Left renal pelvis (tissue), 4 donors: ENCODE data around the gene STRADA. TPM values are rescaled to one million over a fixed set of nuclear protein-coding genes. Genes with fewer than 3 reads are reported as not detected.

Experiments used
- polyA plus RNA-seq, 4 donors: library from polyadenylated mRNA; unstranded; fragments of 120-200 nt; gene quantifications; one replicate each; pipeline ENCODE4 v1.2.1, GENCODE V29; 2013; ENCODE audit not compliant: insufficient read length in 4 of 4

The STRADA gene
- polyA plus RNA-seq, 4 donors = 36.6 to 73.5 (median 44.7) TPM

Other genes with a start within 250 kb of the STRADA start
- gene KCNH6, start 218.4 kb downstream of the STRADA start, polyA plus RNA-seq = 1 to 10 TPM in 2 of 4 donors, under 1 TPM in 2; 0.07 to 2.5 (median 0.98) TPM
- 100 to 1,000 TPM in 3 of 4 donors, 10 to 100 TPM in 1; 68.7 to 120 (median 110) TPM for gene DCAF7, start 191.3 kb downstream of the STRADA start, polyA plus RNA-seq
- gene TACO1, start 140.9 kb downstream of the STRADA start, polyA plus RNA-seq = 10 to 100 TPM; 13.6 to 28.2 (median 25.7) TPM
- 10 to 100 TPM; 27.5 to 40.8 (median 30.4) TPM for gene MAP3K3, start 119.4 kb downstream of the STRADA start, polyA plus RNA-seq
- gene LIMD2, start 41.7 kb downstream of the STRADA start, polyA plus RNA-seq = 10 to 100 TPM; 20.0 to 37.0 (median 23.2) TPM
- gene CCDC47, start 31.8 kb upstream of the STRADA start, polyA plus RNA-seq = 100 to 1,000 TPM in 2 of 4 donors, 10 to 100 TPM in 2; 60.3 to 120 (median 105) TPM
- 100 to 1,000 TPM; 155 to 200 (median 186) TPM for gene DDX42, start 32.4 kb upstream of the STRADA start, polyA plus RNA-seq
- gene PSMC5, start 85.6 kb upstream of the STRADA start, polyA plus RNA-seq = 100 to 1,000 TPM; 122 to 197 (median 173) TPM
- 10 to 100 TPM; 40.5 to 83.2 (median 59.9) TPM for gene FTSJ3, start 85.9 kb upstream of the STRADA start, polyA plus RNA-seq
- 10 to 100 TPM; 42.7 to 61.0 (median 55.5) TPM for gene SMARCD2, start 100.9 kb upstream of the STRADA start, polyA plus RNA-seq
- under 1 TPM in 2 of 4 donors, not detected in 2; 0.17 to 0.90 TPM for gene CSH2, start 131.9 kb upstream of the STRADA start, polyA plus RNA-seq
- gene GH2, start 140.1 kb upstream of the STRADA start, polyA plus RNA-seq = not detected
- gene CSH1, start 154.8 kb upstream of the STRADA start, polyA plus RNA-seq = 1 to 10 TPM in 1 of 4 donors, not detected in 3; 2.7 TPM
- gene CSHL1, start 169.5 kb upstream of the STRADA start, polyA plus RNA-seq = not detected
- not detected for gene GH1, start 177.0 kb upstream of the STRADA start, polyA plus RNA-seq
- 1 to 10 TPM; 1.2 to 3.5 (median 2.7) TPM for gene CD79B, start 190.5 kb upstream of the STRADA start, polyA plus RNA-seq
- 1 to 10 TPM in 2 of 4 donors, under 1 TPM in 2; 0.67 to 1.5 (median 1.1) TPM for gene SCN4A, start 231.1 kb upstream of the STRADA start, polyA plus RNA-seq